ENCODE measurements around the gene SAMD4A. TPM values are rescaled to one million over a fixed set of nuclear protein-coding genes. Genes with fewer than 3 reads are reported as not detected.

SAMD4A gene
- total RNA-seq, 1 donor from 2014 or later, result 26.4 TPM

GRCh38 chr14:54818201-54819133 lies 251.5 kb downstream of the SAMD4A start:
- DNase-seq (ENCODE audit: low read depth, low spot score), result no peak

- DNase-seq (ENCODE audit: low read depth, low spot score), result no peak
Observed at GRCh38 chr14:54822685-54823084, 255.8 kb downstream of the SAMD4A start.

DNA sequence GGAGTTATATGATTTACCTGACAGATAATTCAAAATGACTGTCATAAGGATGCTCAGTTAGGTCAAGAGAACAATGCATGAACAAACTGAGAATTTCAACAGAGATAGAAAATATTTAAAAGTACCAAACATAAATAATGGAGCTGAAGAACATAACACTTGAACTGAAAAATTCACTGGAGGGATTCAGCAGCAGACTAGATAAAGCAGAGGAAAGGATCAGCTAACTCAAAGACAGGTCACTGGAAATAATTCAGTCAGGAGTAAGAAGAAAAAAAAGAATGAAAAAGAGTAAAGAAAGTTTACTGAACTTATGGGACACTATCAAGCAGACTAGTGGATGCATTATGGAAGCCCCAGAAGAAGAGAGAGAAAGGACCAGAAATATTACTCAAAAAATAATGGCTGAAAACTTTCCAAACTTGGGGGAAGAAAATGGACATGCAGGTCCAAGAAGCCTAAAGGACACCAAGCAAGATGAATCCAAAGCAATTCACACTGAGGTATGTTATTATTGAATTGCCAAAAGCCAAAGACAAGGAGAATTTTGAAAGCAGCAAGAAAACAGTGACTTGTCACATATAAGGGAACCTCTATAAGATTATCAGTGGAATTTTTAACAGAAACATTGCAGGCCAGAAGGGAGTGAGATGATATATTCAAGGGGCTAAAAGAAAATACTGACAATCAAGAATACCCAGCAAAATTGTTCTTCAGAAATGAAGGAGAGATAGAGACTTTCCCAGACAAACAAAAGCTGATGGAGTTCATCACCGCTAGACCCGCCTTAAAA lies 257.0 kb downstream of the SAMD4A start:
- no peak for DNase-seq (ENCODE audit: low read depth, low spot score)

- no peak for DNase-seq (ENCODE audit: low read depth, low spot score)
Observed at GRCh38 chr14:54828037-54828436, 261.1 kb downstream of the SAMD4A start.

GRCh38 chr14:54829486-54830224 lies 262.7 kb downstream of the SAMD4A start:
- DNase-seq (ENCODE audit: low read depth, low spot score), result no peak

GRCh38 chr14:54830650-54831049 lies 263.7 kb downstream of the SAMD4A start:
- DNase-seq (ENCODE audit: low read depth, low spot score), result no peak

- no peak for DNase-seq (ENCODE audit: low read depth, low spot score)
Observed at GRCh38 chr14:54834081-54834480, 267.2 kb downstream of the SAMD4A start.

DNA sequence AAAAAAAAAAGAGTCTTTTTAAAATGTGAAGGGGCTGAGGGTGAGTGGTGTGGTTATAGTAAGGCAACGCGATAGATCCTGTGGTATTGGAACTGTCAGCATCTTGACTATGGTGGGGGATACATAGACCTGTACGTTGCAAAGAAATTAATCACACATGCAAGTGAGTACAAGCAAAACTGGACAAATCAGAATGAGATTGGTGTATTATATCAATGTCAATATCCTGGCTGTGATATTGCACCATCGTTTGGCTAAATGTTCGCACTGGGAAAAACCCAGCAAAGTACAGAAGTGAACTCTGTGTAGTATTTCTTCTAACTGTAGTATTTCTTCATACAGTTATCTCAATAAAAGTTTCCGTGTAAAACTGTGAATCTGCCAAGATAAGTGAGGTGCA lies 267.8 kb downstream of the SAMD4A start:
- no peak for DNase-seq (ENCODE audit: low read depth, low spot score)

DNA sequence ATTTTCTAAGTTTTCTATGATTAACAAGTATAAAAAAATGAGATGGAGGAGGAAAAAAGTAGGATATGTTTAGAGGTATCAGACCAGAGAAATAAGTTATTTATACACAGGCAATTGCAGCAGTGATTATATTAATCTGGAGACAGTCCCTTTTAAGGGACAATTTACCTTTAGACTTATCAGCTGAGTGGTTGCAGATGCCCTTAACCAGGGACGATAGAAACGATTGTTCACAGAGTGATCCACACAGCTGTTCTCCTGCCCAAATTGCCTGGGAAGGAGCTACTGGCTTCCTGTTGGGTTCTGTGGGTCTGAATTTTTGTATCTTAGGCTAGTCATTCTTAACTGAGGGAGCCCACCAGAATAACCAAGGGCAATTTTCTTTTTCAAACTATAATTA lies 269.3 kb downstream of the SAMD4A start:
- no peak for DNase-seq (ENCODE audit: low read depth, low spot score)

GRCh38 chr14:54837508-54838149 lies 270.7 kb downstream of the SAMD4A start:
- DNase-seq (ENCODE audit: low read depth, low spot score), result no peak

GRCh38 chr14:54838931-54839512 lies 272.1 kb downstream of the SAMD4A start:
- no peak for DNase-seq (ENCODE audit: low read depth, low spot score)

DNA sequence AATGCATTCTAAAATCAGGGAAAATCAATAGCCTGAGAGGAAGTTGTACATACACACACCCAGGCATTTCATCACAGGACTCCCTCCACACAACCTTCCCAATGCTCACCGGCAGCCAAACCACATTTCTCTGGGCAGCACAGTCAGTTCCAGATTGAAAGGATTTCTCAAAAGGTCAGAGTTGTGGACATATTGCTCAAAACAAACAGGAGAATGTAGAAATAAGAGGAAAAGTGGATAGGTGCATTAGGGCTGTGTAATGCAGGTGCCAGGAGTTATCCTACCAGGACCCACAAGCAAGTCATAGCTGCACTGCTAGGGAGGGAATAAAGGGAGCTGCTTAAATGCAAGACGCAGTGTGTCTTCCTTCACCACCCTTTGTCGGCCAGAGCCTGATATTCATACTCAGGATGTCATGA lies 272.8 kb downstream of the SAMD4A start:
- no peak for DNase-seq (ENCODE audit: low read depth, low spot score)

GRCh38 chr14:54840336-54840735 lies 273.4 kb downstream of the SAMD4A start:
- no peak for DNase-seq (ENCODE audit: low read depth, low spot score)

GRCh38 chr14:54840798-54841197 lies 273.9 kb downstream of the SAMD4A start:
- no peak for DNase-seq (ENCODE audit: low read depth, low spot score)

Other genes starting within 250 kb of the SAMD4A start
- 36.5 and 76.4 TPM in 2 replicates for gene CDKN3, start 170.1 kb upstream of the SAMD4A start, total RNA-seq
- gene CNIH1, start 125.8 kb upstream of the SAMD4A start, total RNA-seq, result 101 and 143 TPM in 2 replicates
- gene GMFB, start 78.1 kb upstream of the SAMD4A start, total RNA-seq, result 55.9 and 78.9 TPM in 2 replicates
- gene CGRRF1, start 57.2 kb upstream of the SAMD4A start, total RNA-seq, result 9.0 and 11.5 TPM in 2 replicates

Measured in pulmonary artery endothelial cell (primary cell).